Body of pancreas (tissue), 4 donors: ENCODE data around the gene NCAM1.

Experiments
- POLR2A ChIP-seq, 3 donors: fragments of 450-650 bp; IDR thresholded peaks; one replicate each; pipeline ENCODE4 v1.6.1; 2016; ENCODE audit warnings: antibody characterized with exemption in 3 of 3, mild to moderate bottlenecking in 2 of 3
- TF ChIP-seq, protein P1 (sequence below), 7 experiments: fragments of 450-650 bp in 4 of 7; fragments of 200-600 bp in 3 of 7; sonication (generic) in 3 of 7; IDR thresholded peaks; one replicate each; pipeline ENCODE4 v1.5.1; 2016 to 2019; ENCODE audit warnings: antibody characterized with exemption in 7 of 7

- TF ChIP-seq, protein P1, sequence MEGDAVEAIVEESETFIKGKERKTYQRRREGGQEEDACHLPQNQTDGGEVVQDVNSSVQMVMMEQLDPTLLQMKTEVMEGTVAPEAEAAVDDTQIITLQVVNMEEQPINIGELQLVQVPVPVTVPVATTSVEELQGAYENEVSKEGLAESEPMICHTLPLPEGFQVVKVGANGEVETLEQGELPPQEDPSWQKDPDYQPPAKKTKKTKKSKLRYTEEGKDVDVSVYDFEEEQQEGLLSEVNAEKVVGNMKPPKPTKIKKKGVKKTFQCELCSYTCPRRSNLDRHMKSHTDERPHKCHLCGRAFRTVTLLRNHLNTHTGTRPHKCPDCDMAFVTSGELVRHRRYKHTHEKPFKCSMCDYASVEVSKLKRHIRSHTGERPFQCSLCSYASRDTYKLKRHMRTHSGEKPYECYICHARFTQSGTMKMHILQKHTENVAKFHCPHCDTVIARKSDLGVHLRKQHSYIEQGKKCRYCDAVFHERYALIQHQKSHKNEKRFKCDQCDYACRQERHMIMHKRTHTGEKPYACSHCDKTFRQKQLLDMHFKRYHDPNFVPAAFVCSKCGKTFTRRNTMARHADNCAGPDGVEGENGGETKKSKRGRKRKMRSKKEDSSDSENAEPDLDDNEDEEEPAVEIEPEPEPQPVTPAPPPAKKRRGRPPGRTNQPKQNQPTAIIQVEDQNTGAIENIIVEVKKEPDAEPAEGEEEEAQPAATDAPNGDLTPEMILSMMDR (IDR thresholded peaks at IDR 0.05): no peak
- TF ChIP-seq POLR2A (IDR thresholded peaks at IDR 0.05): no peak
These were observed 332.7 kb downstream of the NCAM1 start for GRCh38 chr11:113293936-113294335.
